Cardiac fibroblast (primary cell): ENCODE results near the gene PSMB11.

ENCODE experiments used
- DNase-seq, 2 donors: peaks; one replicate each; pipeline versions ENCODE4 v3.0.0 to v3.0.0-alpha.2; 2010; ENCODE audit warnings: low read depth in 2 of 2
- H3K4me3 ChIP-seq, 2 donors: replicated peaks in 1 of 2; 1 replicate in 1 of 2; 2 replicates in 1 of 2; pipeline ENCODE4 v1.5.1; 2011; ENCODE audit warnings: low read depth in 2 of 2, low read length in 2 of 2, mild to moderate bottlenecking in 2 of 2, moderate library complexity in 1 of 2
- CTCF ChIP-seq: IDR thresholded peaks from one replicate; pipeline ENCODE4 v1.5.1; 2011; ENCODE audit warnings: low read depth, mild to moderate bottlenecking, low read length, inconsistent platforms

Gene PSMB11

GRCh38 chr14:23060536-23061260 lies 18.7 kb downstream of the PSMB11 start:
- no peak for DNase-seq
- H3K4me3 ChIP-seq: no peak overlapping the region
- TF ChIP-seq CTCF: no peak

- no peak overlapping the region for H3K4me3 ChIP-seq
- no peak for TF ChIP-seq CTCF
- peak; percentile 95 to 96 for DNase-seq
Measured at GRCh38 chr14:23062002-23062401, 20.0 kb downstream of the PSMB11 start.

GRCh38 chr14:23063601-23064000 lies 21.6 kb downstream of the PSMB11 start:
- TF ChIP-seq CTCF: no peak
- no peak overlapping the region for H3K4me3 ChIP-seq
- DNase-seq: no peak

GRCh38 chr14:23066368-23066767 lies 24.4 kb downstream of the PSMB11 start:
- no peak for TF ChIP-seq CTCF
- no peak overlapping the region for H3K4me3 ChIP-seq
- DNase-seq: no peak

- no peak for TF ChIP-seq CTCF
- no peak for DNase-seq
- H3K4me3 ChIP-seq: no peak overlapping the region
Measured at GRCh38 chr14:23066855-23067744, 25.1 kb downstream of the PSMB11 start.

- no peak for TF ChIP-seq CTCF
- H3K4me3 ChIP-seq: peak overlapping the region in 1 of 2 donors; percentile 9
- no peak for DNase-seq
Measured at GRCh38 chr14:23067847-23068788, 26.1 kb downstream of the PSMB11 start.
